Epithelial cell of esophagus (primary cell): Measurements from ENCODE around the gene LRRC1.

Experiments used
- DNase-seq: peaks from one replicate; pipeline ENCODE4 v3.0.0; 2010; ENCODE audit warnings: low read depth
- H3K4me3 ChIP-seq: 2 replicates; pipeline ENCODE4 v1.5.1; 2011; ENCODE audit warnings: mild to moderate bottlenecking, low read length, control low read depth
- TF ChIP-seq, protein P1 (sequence below): IDR thresholded peaks from 2 replicates; pipeline ENCODE4 v1.5.1; 2011; ENCODE audit warnings: low read depth, mild to moderate bottlenecking, low read length, control low read depth, inconsistent platforms; ENCODE audit not compliant: insufficient read depth; ENCODE audit errors: missing control alignments

LRRC1 gene

GRCh38 chr6:53792016-53792415, 2.8 kb upstream of the LRRC1 start:
- H3K4me3 ChIP-seq, result peak overlapping the region; percentile 86
- DNase-seq, result peak; percentile 22
- TF ChIP-seq, protein P1, sequence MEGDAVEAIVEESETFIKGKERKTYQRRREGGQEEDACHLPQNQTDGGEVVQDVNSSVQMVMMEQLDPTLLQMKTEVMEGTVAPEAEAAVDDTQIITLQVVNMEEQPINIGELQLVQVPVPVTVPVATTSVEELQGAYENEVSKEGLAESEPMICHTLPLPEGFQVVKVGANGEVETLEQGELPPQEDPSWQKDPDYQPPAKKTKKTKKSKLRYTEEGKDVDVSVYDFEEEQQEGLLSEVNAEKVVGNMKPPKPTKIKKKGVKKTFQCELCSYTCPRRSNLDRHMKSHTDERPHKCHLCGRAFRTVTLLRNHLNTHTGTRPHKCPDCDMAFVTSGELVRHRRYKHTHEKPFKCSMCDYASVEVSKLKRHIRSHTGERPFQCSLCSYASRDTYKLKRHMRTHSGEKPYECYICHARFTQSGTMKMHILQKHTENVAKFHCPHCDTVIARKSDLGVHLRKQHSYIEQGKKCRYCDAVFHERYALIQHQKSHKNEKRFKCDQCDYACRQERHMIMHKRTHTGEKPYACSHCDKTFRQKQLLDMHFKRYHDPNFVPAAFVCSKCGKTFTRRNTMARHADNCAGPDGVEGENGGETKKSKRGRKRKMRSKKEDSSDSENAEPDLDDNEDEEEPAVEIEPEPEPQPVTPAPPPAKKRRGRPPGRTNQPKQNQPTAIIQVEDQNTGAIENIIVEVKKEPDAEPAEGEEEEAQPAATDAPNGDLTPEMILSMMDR, result no peak

DNA sequence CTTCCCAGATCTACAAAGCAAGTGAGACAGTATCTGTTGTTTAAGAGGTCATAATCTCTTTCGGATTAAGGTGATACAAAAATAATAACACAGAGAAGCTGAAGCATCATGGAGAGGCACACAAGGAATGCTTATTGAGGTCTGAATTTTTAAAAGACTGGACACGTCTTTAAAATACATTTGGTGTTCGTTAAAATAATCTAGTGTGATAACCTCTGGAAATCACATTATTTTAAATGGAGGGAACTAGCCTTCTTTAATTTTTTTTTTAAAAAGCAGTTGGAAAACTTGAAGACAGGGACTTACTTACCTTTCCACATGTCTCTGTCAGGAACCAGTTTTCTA, 1.9 kb upstream of the LRRC1 start:
- TF ChIP-seq, protein P1, result no peak
- no peak for DNase-seq
- peak overlapping the region; percentile 86 for H3K4me3 ChIP-seq

- TF ChIP-seq, protein P1, result peak; percentile 12
- DNase-seq, result peak; percentile 83
These were observed 1.3 kb upstream of the LRRC1 start for GRCh38 chr6:53793318-53794136.

DNA sequence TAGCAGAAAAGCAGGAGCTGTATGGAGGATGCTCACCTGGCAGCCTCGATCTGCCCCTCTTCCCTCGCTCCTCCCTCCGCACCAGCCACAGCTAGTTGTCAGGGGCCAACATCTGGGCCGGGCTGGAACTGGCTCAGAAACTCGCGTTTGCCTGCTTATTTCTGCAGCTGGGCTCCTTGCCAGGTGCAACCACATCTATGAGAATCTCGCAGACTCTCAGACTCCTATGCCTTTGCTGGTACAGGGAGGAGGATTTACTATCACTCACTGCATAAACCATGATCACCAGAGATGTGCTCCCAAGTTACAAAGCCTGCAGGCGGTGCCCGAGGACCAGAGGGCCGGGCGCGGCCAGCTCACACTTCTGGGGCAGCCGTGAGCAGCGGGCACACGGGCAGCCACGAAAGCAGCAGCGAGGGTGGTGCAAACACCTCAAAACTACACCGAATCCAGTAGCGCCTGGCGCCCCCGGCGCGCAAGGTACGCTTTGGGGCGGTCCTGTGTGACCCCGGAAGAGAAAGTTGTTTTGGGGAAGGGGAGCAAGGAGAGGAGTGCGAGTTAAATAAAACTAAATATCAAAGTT, 577 bp upstream of the LRRC1 start:
- TF ChIP-seq, protein P1, result peak; percentile 35
- peak; percentile 84 for DNase-seq
- peak overlapping the region; percentile 86 for H3K4me3 ChIP-seq

More at GRCh38 chr6:53793318-53794136, 1.3 kb upstream of the LRRC1 start:
- peak overlapping the region; percentile 86 for H3K4me3 ChIP-seq

DNA sequence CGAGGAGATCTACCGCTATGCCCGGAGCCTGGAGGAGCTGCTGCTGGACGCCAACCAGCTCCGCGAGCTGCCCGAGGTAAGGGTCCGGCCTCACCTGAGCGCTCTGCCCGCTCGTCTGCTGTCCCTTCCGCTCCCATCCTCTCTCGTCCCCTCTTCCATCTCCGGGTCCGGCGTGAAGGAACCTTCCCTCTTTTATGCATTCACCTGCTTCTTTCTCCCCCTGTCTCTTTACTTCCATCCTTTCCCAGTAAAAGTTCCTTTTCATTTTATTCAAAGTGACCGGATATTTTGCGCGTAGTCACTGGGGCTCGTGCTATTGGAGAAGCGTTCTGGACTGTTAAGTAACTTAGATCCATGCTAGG, 516 bp downstream of the LRRC1 start:
- peak; percentile 57 for DNase-seq
- peak overlapping the region; percentile 86 for H3K4me3 ChIP-seq
- TF ChIP-seq, protein P1, result no peak

GRCh38 chr6:53795702-53796450, 1.1 kb downstream of the LRRC1 start:
- DNase-seq, result peak; percentile 57
- TF ChIP-seq, protein P1, result no peak
- H3K4me3 ChIP-seq, result peak overlapping the region; percentile 86
